GM18951 (cell line): Measurements from ENCODE around the gene DCAKD.

ENCODE experiments used
- POLR2A ChIP-seq: IDR thresholded peaks from 4 replicates; pipeline ENCODE4 v1.6.1; 2011; ENCODE audit warnings: mild to moderate bottlenecking; ENCODE audit not compliant: insufficient read length, insufficient read depth; ENCODE audit errors: extremely low read depth
- in situ Hi-C: fragments of 300-500 bp; cut with MboI; formaldehyde crosslinking; loops from one replicate; pipeline ENCODE4 v1.12.0; 2022; ENCODE audit warnings: low sequenced_read_pairs, mixed read lengths, inconsistent platforms; ENCODE audit not compliant: unreplicated experiment

Gene DCAKD, protein sequence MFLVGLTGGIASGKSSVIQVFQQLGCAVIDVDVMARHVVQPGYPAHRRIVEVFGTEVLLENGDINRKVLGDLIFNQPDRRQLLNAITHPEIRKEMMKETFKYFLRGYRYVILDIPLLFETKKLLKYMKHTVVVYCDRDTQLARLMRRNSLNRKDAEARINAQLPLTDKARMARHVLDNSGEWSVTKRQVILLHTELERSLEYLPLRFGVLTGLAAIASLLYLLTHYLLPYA

DNA sequence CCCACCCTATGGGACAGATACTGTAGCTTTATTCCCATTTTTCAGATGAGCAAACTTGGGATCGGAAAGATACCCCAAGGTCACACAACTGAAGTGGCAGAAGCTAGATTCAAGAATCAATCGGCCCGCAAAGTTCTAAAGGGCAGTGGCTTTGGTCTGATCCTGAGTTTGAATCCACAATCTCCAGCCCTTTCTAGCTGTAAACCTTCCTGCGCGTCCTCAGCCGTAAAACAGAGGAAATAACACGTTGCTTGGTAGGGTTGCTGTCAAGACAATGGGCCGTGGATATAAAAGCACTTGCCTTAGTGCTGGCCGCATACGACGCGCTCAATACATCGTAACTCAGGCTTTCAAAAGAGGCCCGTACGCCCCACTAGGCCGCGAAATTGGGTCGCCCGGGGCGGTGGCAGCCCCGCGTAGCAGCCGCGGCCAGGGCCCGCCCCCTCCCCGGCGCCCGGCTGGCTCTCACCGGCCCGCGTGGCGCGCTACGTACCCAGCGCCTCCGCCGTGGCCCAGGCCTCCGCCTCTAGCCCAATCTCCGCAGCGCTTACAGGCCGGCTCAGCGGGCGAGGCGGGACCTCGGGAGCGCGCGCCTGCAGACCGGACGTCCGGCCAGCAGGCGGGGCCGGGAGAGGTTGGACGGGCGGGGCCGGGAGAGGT is at the start of gene DCAKD:
TSS of gene DCAKD (minus strand) at position 573 of the 660 bp plus-strand sequence. CDS start 16,747 bp downstream, outside the sequence.
- in situ Hi-C loops = no loop called here
- TF ChIP-seq POLR2A = peak; percentile 84

DNA sequence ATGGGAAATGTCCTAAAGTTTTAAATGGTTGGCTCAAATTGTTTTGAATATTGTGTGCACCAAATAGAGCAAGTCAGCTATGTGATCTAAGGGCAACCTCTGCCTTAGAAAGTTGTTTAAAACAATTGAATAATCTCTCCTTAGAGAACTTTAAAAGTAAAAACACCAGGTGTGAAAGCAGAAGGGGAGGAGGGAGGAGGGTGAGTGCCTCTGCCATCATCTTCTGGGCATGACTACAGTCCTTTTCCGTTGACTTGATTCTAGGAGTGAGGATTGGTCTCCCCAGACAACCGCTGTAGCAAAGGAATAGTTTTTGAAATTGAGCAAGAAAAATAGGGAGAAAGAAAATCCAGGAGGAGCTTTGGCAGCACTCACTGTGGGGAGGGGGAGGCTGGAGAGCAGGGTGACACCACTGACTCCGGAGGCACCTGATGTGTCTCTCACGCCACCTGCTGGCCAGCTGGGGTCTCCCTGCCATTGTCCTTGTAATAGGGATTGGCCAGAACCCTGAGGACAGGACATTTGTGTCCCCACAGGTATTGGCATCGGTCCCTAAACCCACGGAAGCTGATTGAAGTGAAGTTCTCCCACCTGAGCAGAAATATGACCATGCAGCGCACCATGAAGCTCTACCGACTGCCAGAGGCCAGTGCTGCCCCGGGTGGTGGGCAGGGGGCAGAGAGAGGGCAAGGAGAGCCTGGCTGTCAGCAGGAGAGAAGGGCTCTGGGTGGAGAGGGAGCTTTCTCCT is 47.6 kb upstream of the DCAKD start:
- in situ Hi-C loops = loop anchor here (10.0 kb wide), 1 partner anchor 174 kb away; no protein-coding TSS in a partner anchor
- no peak for TF ChIP-seq POLR2A

DNA sequence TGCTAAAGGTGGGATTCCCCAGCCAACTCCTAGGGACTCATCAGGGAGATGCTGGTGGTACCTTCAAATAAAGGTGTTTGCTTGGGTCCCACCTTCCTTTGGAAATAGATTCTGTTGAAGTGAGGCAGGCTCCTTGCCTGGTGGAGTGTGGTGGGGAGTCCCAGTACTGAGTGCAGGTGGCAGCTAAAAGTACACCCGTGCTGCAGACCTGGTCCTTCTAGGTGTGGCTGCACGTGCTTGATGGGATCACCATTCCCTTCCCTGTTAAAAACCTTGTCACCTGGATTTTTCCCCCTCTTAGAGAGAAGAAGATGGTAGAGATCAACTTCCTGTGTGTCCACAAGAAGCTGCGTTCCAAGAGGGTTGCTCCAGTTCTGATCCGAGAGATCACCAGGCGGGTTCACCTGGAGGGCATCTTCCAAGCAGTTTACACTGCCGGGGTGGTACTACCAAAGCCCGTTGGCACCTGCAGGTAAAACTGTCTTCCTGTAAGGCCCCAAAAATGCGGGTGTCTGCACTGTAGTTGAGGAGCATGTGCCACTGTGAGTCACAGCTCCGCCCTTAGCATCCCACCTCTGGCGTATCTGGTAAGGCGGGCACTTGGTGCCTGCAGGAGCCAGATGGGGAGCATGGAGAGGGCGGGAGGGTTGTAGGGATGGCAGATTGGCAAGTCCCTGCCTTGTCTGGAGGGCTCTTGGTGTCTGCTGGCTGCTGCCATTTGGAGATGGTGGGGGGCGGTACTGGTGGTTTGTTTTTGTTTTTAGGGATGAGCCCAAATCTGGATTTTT is 46.8 kb upstream of the DCAKD start:
- no peak for TF ChIP-seq POLR2A
- in situ Hi-C loops = loop anchor here (10.0 kb wide), 1 partner anchor 173 kb away; no protein-coding TSS in a partner anchor

DNA sequence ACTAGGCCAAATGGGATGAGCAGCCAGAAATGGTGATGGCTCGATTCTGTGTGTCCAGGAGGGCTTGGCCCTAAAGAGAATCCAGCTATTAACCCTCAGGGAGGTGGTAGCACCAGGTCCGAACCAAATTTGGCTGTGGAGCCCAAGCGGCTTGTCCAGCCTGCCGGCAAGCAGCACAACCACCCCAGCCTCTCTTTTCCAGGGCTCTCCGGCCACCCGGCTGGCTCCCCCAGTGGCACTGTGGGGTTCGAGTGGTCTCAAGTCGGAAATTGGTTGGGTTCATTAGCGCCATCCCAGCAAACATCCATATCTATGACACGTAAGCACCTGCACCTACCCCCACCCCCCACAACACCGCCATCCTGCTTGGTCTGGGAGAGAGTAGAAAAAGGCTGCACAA is 45.5 kb upstream of the DCAKD start:
- TF ChIP-seq POLR2A = no peak

DNA sequence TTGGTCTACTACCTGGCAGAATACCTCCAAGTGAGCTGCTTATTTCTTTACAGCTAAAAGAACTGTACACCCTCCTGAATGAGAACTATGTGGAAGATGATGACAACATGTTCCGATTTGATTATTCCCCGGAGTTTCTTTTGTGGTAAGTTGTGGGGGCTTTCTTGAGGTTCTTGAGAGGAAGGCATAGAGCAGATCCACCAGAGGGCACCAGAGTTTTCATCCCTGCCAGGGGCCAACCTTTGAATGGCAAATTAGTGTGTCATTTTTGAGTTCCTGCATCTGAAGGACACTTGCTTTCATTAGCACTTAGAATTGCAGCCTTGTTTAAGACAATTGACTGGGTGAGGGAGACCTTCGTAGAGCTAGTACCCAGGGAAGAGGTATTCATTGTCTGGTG is 44.7 kb upstream of the DCAKD start:
- TF ChIP-seq POLR2A = no peak
- in situ Hi-C loops = loop anchor here (10.0 kb wide), 1 partner anchor 171 kb away; no protein-coding TSS in a partner anchor

More for the DNA sequence above, 45.5 kb upstream of the DCAKD start:
- in situ Hi-C loops = loop anchor here (10.0 kb wide), 1 partner anchor 172 kb away; no protein-coding TSS in a partner anchor

DNA sequence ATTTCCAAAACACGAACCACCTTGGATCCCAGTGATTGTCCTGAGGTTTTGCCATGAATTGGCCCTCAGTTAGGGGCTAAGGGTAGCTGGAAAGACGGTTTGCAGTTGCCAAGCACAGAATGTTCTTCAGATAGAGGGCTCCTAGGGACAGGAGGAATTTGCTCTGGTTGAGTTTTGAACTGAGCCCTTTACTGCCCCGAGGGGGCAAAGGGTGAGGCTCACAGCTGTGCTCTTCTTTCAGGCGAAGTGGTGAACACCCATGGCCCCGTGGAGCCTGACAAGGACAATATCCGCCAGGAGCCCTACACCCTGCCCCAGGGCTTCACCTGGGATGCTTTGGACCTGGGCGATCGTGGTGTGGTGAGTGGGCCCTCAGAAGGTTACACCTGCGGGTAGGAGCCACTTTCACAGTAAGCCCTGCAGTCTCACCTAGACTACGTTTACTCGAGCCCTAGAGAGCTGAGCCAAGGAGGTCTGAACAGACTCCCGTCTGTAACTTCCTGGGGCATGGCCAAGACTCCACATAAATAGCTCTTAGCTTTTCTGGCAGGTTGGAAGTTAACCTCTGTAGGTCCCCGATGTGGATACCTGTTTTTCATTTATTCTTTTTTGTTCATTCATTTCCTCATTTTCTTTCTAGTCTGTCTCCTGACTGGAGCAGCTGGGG is 42.1 kb upstream of the DCAKD start:
- in situ Hi-C loops = loop anchor here (10.0 kb wide), 1 partner anchor 169 kb away; no protein-coding TSS in a partner anchor

DNA sequence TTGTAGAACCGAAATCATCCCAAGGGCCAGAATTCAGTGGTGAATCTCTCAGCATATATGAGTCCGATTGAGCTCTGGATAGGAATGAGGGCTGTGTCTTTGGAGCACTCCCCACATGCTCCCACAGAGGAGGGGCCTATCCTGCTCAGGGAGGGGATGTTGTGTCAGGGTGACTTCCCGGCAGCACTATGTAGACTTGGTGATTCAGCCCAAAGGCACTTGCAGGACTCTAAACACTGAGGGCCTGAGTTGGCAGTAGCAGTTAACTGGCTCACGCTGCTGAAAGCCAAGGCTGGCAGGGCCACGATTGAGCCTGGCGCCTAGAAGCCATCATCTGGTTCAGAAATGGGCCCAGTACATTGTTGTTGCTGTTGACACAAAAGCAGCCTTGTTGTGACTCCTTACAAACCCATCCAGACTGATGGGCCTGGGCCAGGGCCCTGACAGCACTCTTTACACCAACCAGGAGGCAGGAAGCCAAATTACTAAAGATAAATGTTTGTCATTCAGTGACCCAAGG is 41.5 kb upstream of the DCAKD start:
- in situ Hi-C loops = loop anchor here (10.0 kb wide), 1 partner anchor 168 kb away; no protein-coding TSS in a partner anchor
- no peak for TF ChIP-seq POLR2A

More for the DNA sequence above, 42.1 kb upstream of the DCAKD start:
- no peak for TF ChIP-seq POLR2A

DNA sequence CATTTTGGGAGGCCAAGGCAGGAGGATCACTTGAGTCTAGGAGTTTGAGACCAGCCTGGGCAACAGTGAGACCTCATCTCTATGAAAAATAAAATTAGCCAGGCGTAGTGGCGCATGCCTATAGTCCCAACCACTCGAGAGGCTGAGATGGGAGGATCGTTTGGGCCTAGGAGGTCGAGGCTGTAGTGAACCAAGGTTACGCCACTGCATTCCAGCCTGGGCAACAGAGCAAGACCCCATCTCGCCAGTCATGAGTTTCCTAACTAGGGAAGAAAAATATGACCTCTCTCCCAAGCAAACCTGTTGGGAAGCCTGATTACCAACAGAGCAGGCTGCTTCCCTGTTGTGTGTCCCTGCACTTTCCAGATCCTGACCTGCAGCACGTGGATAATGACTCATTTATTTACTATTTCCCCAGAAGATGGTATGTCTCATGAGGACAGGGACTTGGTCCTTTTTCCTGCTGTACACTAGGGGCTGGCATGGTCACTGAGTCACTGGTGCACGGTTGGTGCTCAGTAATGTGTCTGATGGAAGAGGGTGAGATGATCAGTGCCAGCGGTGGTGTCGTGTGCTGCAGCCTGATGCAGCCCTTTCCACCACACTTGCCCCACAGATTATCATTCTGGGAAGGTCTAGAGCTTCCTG is 40.5 kb upstream of the DCAKD start:
- TF ChIP-seq POLR2A = no peak
- in situ Hi-C loops = loop anchor here (10.0 kb wide), 1 partner anchor 167 kb away; no protein-coding TSS in a partner anchor

DNA sequence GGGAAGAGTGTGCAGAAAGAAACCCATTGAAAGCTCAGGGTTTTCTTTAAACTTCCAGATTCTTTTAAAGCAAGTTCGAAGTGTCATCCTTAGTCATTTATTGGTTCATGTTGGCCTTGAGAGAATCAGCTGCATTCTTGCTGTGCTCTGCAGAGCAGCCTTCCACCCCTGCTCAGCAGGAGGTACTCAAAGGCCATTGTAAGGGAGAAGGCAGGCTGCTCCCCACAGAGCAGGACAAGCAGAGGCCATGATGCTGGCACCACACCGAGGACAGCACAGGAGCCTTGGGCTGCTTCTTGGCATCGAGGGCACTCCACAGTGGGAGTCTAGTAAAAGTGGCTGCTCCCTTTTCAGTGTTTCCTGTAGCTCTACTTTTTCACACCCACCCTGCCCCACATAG is 39.3 kb upstream of the DCAKD start:
- no peak for TF ChIP-seq POLR2A

DNA sequence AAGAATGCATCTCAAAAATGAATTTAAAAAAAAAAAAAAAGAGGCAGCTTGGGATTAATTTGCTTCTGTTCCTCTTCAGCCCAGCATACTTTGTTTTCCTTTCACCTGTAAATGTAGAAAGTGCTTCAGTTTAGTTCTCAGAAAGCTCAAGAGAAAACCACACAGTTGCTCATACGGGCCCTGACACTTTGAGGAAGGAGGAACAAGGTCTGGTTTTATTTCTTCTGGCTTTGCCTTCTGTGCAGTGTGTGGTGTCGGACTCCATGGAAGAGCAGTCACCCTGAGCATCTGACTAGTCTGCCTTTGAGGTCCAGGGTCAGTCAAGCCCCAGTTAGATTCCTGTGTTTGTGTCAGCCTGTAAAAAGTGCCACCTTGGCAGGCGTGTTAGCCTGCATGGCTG is 37.3 kb upstream of the DCAKD start:
- no peak for TF ChIP-seq POLR2A
- in situ Hi-C loops = no loop called here

More for the DNA sequence above, 39.3 kb upstream of the DCAKD start:
- in situ Hi-C loops = loop anchor here (10.0 kb wide), 1 partner anchor 166 kb away; no protein-coding TSS in a partner anchor

DNA sequence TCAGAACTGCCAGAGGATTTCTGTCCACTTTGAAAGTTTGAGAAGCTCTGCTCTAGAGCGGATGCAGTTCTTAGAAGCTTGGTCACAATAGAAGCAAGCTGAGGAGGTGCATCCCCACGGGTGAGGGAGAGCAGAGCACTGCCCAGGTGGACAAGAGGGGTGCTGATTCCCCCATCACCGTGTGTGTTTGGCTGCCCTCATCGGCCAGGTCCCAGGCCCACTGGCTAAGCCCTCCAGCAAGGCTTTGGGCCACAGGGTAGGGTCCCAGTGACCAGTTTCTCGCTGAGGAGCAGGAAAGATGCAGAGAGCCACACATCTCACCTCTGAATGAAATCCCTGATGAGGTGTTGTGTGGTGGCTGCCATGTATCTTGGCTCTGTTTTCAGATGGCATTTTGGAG is 36.5 kb upstream of the DCAKD start:
- no peak for TF ChIP-seq POLR2A
- in situ Hi-C loops = no loop called here

DNA sequence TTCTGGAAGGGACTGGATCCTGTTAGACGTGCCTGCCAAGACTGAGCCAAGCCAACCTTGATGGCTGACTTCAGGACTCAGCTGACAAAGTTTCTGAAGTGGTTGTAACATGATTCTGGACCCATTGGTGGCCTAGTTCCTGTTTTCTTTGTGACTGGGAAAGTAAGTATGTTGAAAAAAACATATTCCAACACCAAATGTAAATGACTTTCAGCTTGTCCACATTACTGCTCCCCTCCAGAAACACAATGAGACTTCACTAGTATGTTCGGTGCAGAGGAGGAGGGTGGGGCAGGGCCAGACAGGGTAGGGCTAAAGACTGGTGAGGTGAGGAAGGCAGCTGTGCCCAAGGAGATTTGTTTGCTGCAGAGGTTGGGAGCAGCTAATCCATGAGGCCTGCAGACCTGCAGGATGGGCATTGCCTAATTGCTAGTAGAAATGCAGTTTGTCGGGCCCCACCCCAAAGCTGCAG is 36.1 kb upstream of the DCAKD start:
- in situ Hi-C loops = no loop called here
- no peak for TF ChIP-seq POLR2A
